ENCODE results near the gene DTX4.

The DTX4 gene

GRCh38 chr11:59192446-59193020 is 20.6 kb downstream of the DTX4 start:
- DNase-seq = no peak

- DNase-seq = peak; percentile 37
Observed at GRCh38 chr11:59193587-59194130, 21.7 kb downstream of the DTX4 start.

GRCh38 chr11:59195586-59195985 is 23.7 kb downstream of the DTX4 start:
- no peak for DNase-seq

GRCh38 chr11:59196777-59197176 is 24.8 kb downstream of the DTX4 start:
- no peak for DNase-seq

- DNase-seq = peak; percentile 66
Observed at GRCh38 chr11:59197991-59198390, 26.1 kb downstream of the DTX4 start.

GRCh38 chr11:59198726-59199125 is 26.8 kb downstream of the DTX4 start:
- no peak for DNase-seq

GRCh38 chr11:59199546-59200422 is 27.9 kb downstream of the DTX4 start:
- DNase-seq = peak; percentile 82

- DNase-seq = no peak
Observed at GRCh38 chr11:59200423-59200746, 28.5 kb downstream of the DTX4 start.

- no peak for DNase-seq
Observed at GRCh38 chr11:59201353-59201752, 29.4 kb downstream of the DTX4 start.

- DNase-seq = no peak
Observed at GRCh38 chr11:59204746-59205145, 32.8 kb downstream of the DTX4 start.

- no peak for DNase-seq
Observed at GRCh38 chr11:59205648-59206047, 33.7 kb downstream of the DTX4 start.

- peak; percentile 65 for DNase-seq
Observed at GRCh38 chr11:59206635-59207034, 34.7 kb downstream of the DTX4 start.

GRCh38 chr11:59207988-59208451 is 36.1 kb downstream of the DTX4 start:
- DNase-seq = no peak

- DNase-seq = no peak
Observed at GRCh38 chr11:59208956-59209355, 37.0 kb downstream of the DTX4 start.

GRCh38 chr11:59212222-59212621 is 40.3 kb downstream of the DTX4 start:
- DNase-seq = no peak

- peak; percentile 88 for DNase-seq
Observed at GRCh38 chr11:59212744-59213631, 41.1 kb downstream of the DTX4 start, which contains the start of gene MPEG1. TSS of gene MPEG1 (minus strand) at chr11:59212927. CDS start at chr11:59212865, 62 bp downstream.

GRCh38 chr11:59214141-59214893 is 42.4 kb downstream of the DTX4 start:
- no peak for DNase-seq

GRCh38 chr11:59216641-59217564 is 45.0 kb downstream of the DTX4 start:
- peak; percentile 94 for DNase-seq

- peak; percentile 35 for DNase-seq
Observed at GRCh38 chr11:59218319-59218718, 46.4 kb downstream of the DTX4 start.

GRCh38 chr11:59218893-59219292 is 47.0 kb downstream of the DTX4 start:
- DNase-seq = peak; percentile 87

- DNase-seq = no peak
Observed at GRCh38 chr11:59219836-59220235, 47.9 kb downstream of the DTX4 start.
